HEK293T (cell line): Measurements from ENCODE around the gene LPIN3.

Experiments
- CTCF ChIA-PET: fragments of 350-600 bp; formaldehyde crosslinking; extraction: SDS; loops from one replicate; lab custom pipeline; 2021; ENCODE audit warnings: antibody characterized with exemption, inconsistent platforms; lab: Yijun Ruan, JAX
- POLR2A ChIA-PET: fragments of 350-600 bp; formaldehyde crosslinking; extraction: SDS; loops from one replicate; lab custom pipeline; 2020; ENCODE audit warnings: antibody characterized with exemption, inconsistent platforms; lab: Yijun Ruan, JAX
- DNase-seq: peaks from one replicate; pipeline ENCODE4 v3.0.0; 2012; ENCODE audit warnings: mixed read lengths; ENCODE audit errors: extremely low spot score
- ARNT ChIP-seq: fragments of 450-650 bp; IDR thresholded peaks from 2 replicates; pipeline ENCODE4 v1.6.1; 2017; ENCODE audit warnings: mild to moderate bottlenecking
- BHLHE40 ChIP-seq: fragments of 450-650 bp; IDR thresholded peaks from 2 replicates; pipeline ENCODE4 v1.6.1; 2016; ENCODE audit warnings: mild to moderate bottlenecking, moderate library complexity, borderline replicate concordance
- CTBP1 ChIP-seq: fragments of 450-650 bp; IDR thresholded peaks from 2 replicates; pipeline ENCODE4 v1.6.1; 2016; ENCODE audit warnings: borderline replicate concordance
- ELF4 ChIP-seq: fragments of 450-650 bp; IDR thresholded peaks from 2 replicates; pipeline ENCODE4 v1.6.1; 2017; ENCODE audit warnings: antibody characterized with exemption
- FOXA1 ChIP-seq: fragments of 450-650 bp; IDR thresholded peaks from 2 replicates; pipeline ENCODE4 v1.6.1; 2016; ENCODE audit warnings: mild to moderate bottlenecking
- FOXK2 ChIP-seq: fragments of 450-650 bp; IDR thresholded peaks from 2 replicates; pipeline ENCODE4 v1.6.1; 2016; ENCODE audit warnings: mild to moderate bottlenecking
- FOXM1 ChIP-seq: fragments of 450-650 bp; IDR thresholded peaks from 2 replicates; pipeline ENCODE4 v1.6.1; 2017; ENCODE audit warnings: mild to moderate bottlenecking, borderline replicate concordance
- HDGF ChIP-seq: fragments of 450-650 bp; IDR thresholded peaks from 2 replicates; pipeline ENCODE4 v1.6.1; 2017; ENCODE audit warnings: antibody characterized with exemption, borderline replicate concordance
- L3MBTL2 ChIP-seq: fragments of 450-650 bp; conservative IDR thresholded peaks from 2 replicates; pipeline ENCODE4 v1.6.1; 2016; ENCODE audit warnings: mild to moderate bottlenecking
- LEF1 ChIP-seq: fragments of 450-650 bp; IDR thresholded peaks from 2 replicates; pipeline ENCODE4 v1.6.1; 2017; ENCODE audit warnings: mild to moderate bottlenecking, borderline replicate concordance
- NFRKB ChIP-seq: fragments of 450-650 bp; IDR thresholded peaks from 2 replicates; pipeline ENCODE4 v1.6.1; 2016; ENCODE audit warnings: mild to moderate bottlenecking, moderate library complexity
- SP1 ChIP-seq: fragments of 450-650 bp; IDR thresholded peaks from 2 replicates; pipeline ENCODE4 v1.6.1; 2017
- SUZ12 ChIP-seq: fragments of 450-650 bp; IDR thresholded peaks from 2 replicates; pipeline ENCODE4 v1.6.1; 2016; ENCODE audit warnings: mild to moderate bottlenecking
- TARDBP ChIP-seq: fragments of 450-650 bp; IDR thresholded peaks from 2 replicates; pipeline ENCODE4 v1.6.1; 2016
- ZNF384 ChIP-seq: fragments of 450-650 bp; IDR thresholded peaks from 2 replicates; pipeline ENCODE4 v1.6.1; 2016
- TF ChIP-seq, protein P1 (sequence below): fragments of 450-650 bp; IDR thresholded peaks from 2 replicates; pipeline ENCODE4 v1.6.1; 2016

LPIN3 gene

DNA sequence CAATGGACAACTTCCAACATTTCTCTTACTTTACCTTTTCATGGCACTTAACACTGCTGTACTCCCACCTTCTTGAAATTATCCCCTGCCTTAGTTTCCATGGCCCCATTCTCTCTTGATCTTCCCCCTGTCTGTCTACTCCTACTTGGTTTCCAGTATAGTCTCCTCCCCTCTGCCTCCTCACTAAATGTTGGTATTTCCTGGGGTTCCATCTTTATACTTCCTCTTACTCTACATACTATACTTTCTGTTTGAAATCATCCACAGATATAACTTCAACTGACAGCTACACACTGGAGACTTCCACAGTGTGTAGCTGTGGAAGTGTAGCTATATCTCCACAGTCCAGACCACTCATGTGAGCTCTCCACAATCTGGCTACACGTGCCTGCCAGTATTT lies 36.6 kb upstream of the LPIN3 start:
- DNase-seq = no peak
- POLR2A ChIA-PET = interaction anchor here (1.8 kb wide), 1 partner anchor 9 kb away, joined by 5 read pairs; no protein-coding TSS in a partner anchor

DNA sequence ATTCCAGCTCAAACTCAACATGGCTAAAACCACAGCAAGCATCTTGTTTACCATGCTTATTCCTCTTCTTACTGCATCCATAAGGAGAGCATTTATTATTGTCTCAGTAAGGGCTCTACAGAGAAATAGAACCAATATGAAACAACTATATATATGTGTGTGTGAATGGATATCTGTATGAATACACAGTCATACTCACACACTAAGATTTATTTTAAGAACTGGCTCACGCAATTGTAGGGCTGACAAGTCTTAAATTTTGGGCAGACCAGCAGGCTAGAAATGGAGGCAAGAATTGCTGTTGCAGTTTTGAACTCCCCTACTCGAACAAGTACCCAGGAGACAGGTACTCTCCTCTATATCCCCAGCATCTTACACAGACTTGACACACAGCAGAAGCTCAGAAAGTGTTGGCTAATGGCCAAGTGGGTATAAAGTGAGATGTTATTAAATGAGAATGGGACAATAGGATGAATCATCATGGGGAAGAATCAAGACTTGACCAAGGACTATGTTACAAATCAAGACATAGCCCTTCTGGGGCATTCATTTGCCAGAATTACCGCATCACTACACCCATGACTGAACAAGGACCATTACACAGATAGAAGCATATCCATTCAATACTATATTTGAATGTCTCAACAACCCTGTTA lies 36.1 kb upstream of the LPIN3 start:
- no peak for TF ChIP-seq SP1
- TF ChIP-seq NFRKB = no peak
- no peak for TF ChIP-seq CTBP1
- no peak for TF ChIP-seq ARNT
- no peak for TF ChIP-seq FOXA1
- TF ChIP-seq HDGF = no peak
- no peak for TF ChIP-seq LEF1
- no peak for TF ChIP-seq TARDBP
- TF ChIP-seq SUZ12 = no peak
- no peak for TF ChIP-seq ZNF384
- TF ChIP-seq, protein P1, sequence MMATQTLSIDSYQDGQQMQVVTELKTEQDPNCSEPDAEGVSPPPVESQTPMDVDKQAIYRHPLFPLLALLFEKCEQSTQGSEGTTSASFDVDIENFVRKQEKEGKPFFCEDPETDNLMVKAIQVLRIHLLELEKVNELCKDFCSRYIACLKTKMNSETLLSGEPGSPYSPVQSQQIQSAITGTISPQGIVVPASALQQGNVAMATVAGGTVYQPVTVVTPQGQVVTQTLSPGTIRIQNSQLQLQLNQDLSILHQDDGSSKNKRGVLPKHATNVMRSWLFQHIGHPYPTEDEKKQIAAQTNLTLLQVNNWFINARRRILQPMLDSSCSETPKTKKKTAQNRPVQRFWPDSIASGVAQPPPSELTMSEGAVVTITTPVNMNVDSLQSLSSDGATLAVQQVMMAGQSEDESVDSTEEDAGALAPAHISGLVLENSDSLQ = no peak
- no peak for TF ChIP-seq ELF4
- no peak for TF ChIP-seq FOXM1
- TF ChIP-seq FOXK2 = no peak
- TF ChIP-seq BHLHE40 = no peak
- no peak for TF ChIP-seq L3MBTL2
- no peak for DNase-seq
- CTCF ChIA-PET = no interaction called here
- POLR2A ChIA-PET = interaction anchor here (1.8 kb wide), 1 partner anchor 8 kb away, joined by 5 read pairs; no protein-coding TSS in a partner anchor

More for the DNA sequence above, 36.6 kb upstream of the LPIN3 start:
- TF ChIP-seq FOXA1 = no peak
- TF ChIP-seq TARDBP = no peak
- TF ChIP-seq SP1 = no peak
- no peak for TF ChIP-seq HDGF
- TF ChIP-seq, protein P1 = no peak
- TF ChIP-seq L3MBTL2 = no peak
- no peak for TF ChIP-seq BHLHE40
- no peak for TF ChIP-seq CTBP1
- TF ChIP-seq LEF1 = no peak
- TF ChIP-seq FOXK2 = no peak
- no peak for TF ChIP-seq ZNF384
- TF ChIP-seq FOXM1 = no peak
- no peak for TF ChIP-seq SUZ12
- no peak for TF ChIP-seq NFRKB
- no peak for TF ChIP-seq ELF4
- no peak for TF ChIP-seq ARNT
- CTCF ChIA-PET = no interaction called here

DNA sequence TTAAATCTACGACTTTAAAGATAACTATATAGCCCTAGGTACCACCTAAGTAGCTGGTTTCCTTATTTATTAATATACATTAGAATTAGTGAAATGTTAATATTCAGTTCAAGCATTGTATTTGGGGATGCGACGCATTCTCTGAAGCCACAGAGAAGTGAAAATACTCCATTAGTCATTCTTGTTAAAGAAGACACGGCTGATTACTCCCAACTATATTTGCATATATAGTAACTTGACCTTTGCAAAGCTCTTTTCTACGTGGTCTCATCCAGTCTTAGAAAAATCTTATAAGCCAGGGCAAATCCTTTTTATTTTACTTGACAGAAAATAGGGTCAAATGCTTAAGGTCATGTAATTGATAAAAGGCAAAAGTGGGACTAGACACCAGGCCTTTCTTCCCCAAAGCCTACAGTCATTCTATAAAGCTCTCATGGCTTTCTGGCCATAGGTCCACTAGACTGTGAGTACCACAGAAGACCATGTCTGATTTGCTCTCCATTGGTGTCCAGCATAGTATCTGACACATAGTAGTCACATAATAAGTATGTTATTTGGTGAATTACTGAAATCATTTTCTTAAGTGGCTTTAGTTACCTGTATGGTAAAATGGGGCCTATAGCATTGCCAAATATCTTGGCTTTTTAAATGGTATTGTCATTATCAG lies 34.4 kb upstream of the LPIN3 start:
- DNase-seq = no peak
- CTCF ChIA-PET = no interaction called here
- TF ChIP-seq SUZ12 (no peak), L3MBTL2 (no peak), FOXA1 (no peak), ARNT (no peak), TARDBP (no peak), BHLHE40 (no peak), ELF4 (no peak), CTBP1 (no peak), FOXM1 (no peak), NFRKB (no peak), LEF1 (no peak), HDGF (no peak), FOXK2 (no peak), SP1 (no peak), ZNF384 (no peak)
- TF ChIP-seq, protein P1 = no peak
- POLR2A ChIA-PET = no interaction called here

GRCh38 chr20:41307021-41307420 lies 33.6 kb upstream of the LPIN3 start:
- ChIA-PET CTCF (interaction anchor here (0.7 kb wide), 1 partner anchor 1372 kb away, joined by 3 read pairs; no protein-coding TSS in a partner anchor), POLR2A (no interaction called here)
- TF ChIP-seq LEF1 (no peak), ELF4 (no peak), BHLHE40 (no peak), CTBP1 (no peak), FOXK2 (no peak), SP1 (no peak)
- no peak for DNase-seq

DNA sequence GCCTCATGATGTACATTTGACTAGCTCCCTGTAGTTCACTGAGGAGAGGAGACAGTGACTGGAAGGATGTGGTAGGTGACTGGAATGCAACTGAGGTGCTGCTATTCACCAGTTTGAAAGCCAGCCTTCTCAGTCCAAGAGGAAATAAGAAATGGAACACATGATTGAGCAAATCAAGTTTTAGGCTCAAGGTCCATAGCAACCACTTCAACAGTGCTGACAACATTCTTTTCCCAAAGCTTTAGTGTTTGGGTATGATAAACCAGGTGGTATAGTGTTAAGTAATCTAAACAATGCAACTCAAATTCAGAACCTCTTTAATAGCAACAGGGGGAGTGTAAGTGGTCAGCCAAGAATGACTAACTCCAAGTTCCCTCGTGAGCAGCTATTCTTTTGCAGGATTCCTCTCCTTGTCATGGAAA lies 32.3 kb upstream of the LPIN3 start:
- TF ChIP-seq FOXA1 = no peak
- no peak for TF ChIP-seq CTBP1
- no peak for DNase-seq
- ChIA-PET POLR2A (interaction anchor here (0.8 to 2.1 kb wide), 2 partner anchors 9 to 10 kb away, joined by 3 to 7 read pairs; partner anchors contain the start of gene ZHX3), CTCF (no interaction called here)
